GM18508 (cell line): Measurements from ENCODE around the gene NUMBL.
"Not testable (repeated sequence)": the region's sequence is repeated elsewhere in the genome, so short reads cannot be mapped to it uniquely, and the experiment has no call there.

ENCODE experiments used
- ATAC-seq: cut with Tn5 transposase; IDR thresholded peaks from one replicate; pipeline ENCODE4 v1.9.1; 2021; ENCODE audit warnings: moderate number of reproducible peaks; ENCODE audit not compliant: insufficient read depth, unreplicated experiment

NUMBL gene

DNA sequence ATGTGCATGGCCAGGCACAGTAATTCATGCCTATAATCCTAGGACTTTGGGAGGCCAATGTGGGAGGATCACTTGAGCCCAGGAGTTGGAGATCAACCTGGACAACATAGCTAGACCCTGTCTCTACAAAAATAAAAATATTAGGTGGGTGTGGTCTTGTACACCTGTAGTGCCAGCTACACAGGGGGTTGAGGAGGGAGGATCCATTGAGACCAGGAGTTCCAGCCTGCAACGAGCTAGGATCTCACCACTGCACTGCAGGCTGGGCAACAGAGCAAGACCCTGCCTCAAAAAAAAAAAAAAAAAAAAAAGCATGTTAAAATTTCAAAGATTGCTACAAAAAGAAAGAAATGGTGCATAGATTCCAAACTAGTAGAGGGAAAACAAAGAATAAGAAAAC, 52.1 kb downstream of the NUMBL start:
- ATAC-seq, result no peak

DNA sequence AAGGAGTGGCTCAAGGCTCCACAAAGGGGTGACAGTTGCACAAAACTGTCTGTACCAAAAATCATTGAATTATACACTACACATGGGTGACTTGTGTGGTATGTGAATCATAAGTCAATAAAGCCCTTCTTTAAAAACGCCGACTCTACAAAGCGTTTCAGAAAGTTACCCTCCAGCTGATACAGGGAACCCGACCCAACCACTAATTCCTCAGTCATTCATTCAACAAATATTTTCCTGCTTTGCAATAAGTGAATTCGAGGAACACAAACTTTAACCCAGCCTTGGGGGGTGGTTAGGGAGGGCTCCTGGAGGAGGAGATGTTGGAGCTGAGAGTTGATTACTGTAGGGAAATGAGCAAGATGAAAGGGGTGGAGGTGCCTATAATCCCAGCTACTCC, 57.2 kb downstream of the NUMBL start:
- no peak for ATAC-seq

DNA sequence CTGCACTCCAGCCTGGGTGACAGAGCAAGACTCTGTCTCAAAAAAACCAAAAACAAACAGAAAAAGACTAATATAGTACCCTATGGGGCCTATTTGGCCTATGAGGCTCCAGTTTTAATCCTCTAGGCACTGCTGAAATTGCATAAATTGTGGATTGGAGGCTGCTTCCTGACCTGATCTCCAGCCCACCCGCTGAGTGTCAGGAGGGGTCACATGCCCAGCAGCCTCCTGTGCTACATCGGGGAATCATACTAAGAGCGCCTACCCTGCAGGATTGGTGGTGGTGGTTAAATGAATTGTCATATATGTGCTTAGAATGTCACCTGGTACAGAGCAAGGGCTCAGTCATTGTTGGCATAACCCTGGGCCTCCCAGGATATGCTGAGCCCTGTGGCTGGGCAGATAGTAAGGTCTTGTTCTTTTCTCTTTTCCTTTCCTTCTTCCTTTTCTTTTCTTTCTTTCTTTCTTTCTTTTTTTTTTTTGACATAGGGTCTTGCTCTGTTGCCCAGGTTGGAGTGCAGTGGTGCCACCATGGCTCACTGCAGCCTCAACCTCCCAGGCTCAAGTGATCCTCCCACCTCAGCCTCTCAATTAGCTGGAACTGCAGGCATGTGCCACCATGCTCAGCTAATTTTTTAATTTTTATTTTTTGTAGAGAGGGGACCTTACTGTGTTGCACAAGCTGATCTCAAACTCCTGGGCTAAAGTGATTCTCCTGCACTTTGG, 58.0 kb downstream of the NUMBL start:
- no peak for ATAC-seq

DNA sequence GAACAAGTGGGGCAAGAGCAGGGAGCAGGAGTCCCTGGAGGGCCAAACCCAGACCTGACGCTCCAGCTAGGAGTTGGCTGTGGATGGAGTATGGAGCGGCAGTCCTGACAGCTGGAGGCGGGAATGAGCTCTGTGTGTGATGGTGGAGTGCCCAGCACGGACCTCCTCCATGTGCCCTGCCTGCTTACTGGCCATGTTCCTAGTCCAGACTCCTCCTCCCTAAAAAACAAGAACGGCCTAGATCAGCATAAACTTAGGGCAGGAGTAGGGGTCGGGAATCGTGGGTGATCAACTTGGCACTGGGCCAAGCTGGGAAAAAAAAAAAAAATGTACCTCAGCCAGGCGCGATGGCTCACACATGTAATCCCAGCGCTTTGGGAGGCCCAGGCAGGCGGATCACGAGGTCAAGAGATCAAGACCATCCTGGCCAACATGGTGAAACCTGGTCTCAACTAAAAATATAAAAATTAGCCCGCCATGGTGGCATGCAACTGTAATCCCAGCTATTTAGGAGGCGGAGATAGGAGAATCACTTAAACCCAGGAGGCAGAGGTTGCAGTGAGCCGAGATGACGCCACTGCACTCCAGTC, 59.8 kb downstream of the NUMBL start:
- no peak for ATAC-seq

DNA sequence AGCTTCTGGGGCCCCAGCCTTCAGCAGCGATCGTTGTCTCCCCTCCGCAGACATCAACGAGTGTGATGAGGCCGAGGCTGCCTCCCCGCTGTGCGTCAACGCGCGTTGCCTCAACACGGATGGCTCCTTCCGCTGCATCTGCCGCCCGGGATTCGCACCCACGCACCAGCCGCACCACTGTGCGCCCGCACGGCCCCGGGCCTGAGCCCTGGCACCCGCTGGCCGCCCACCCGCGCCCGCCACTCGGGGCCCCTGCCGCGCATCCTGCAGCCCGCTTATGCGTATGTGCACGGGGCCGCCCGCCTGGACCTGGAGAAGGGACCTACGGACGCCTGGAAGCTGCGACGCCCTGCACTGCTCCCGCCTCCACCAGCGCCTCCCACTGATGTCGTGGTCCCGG, 61.1 kb downstream of the NUMBL start:
- ATAC-seq, result no peak

DNA sequence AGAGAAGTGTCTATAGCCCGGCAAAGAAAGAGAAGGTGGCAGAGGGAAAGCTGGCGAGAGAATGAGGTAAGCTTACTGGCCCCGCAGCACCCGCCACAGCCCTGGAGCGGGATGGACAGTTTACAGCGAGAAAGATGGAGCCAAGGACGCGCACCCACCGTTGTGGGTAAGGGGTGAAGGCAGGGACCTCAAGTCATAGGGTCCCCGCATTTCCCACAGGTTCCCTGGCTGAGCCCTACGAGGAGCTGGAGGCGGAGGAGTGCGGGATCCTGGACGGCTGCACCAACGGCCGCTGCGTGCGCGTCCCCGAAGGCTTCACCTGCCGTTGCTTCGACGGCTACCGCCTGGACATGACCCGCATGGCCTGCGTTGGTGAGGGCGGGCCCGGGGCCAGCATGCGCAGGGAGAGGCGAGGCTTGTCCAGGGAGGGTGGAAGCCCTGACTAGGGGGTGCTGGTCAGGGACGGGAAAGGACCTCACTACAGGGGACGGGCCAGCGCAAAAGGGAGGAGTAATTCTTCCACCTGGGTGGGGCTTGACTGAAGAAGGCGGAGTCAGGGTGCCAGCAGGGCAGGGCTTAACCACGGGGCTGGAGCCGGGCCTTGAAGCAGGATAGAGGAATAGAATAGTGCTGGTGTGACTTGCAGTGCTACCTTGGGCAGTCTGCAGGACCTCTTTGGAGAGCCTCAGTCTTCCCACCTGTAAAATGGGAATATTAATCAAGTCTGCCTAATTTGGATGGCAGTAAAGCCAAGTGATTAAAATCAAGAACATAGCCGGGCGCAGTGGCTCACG, 62.8 kb downstream of the NUMBL start:
- ATAC-seq, result no peak

DNA sequence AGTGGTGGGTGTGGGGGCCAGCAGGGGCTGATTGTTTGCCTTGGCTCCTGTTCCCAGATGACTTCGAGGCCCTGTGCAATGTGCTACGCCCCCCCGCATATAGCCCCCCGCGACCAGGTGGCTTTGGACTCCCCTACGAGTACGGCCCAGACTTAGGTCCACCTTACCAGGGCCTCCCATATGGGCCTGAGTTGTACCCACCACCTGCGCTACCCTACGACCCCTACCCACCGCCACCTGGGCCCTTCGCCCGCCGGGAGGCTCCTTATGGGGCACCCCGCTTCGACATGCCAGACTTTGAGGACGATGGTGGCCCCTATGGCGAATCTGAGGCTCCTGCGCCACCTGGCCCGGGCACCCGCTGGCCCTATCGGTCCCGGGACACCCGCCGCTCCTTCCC, 63.5 kb downstream of the NUMBL start:
- no peak for ATAC-seq

DNA sequence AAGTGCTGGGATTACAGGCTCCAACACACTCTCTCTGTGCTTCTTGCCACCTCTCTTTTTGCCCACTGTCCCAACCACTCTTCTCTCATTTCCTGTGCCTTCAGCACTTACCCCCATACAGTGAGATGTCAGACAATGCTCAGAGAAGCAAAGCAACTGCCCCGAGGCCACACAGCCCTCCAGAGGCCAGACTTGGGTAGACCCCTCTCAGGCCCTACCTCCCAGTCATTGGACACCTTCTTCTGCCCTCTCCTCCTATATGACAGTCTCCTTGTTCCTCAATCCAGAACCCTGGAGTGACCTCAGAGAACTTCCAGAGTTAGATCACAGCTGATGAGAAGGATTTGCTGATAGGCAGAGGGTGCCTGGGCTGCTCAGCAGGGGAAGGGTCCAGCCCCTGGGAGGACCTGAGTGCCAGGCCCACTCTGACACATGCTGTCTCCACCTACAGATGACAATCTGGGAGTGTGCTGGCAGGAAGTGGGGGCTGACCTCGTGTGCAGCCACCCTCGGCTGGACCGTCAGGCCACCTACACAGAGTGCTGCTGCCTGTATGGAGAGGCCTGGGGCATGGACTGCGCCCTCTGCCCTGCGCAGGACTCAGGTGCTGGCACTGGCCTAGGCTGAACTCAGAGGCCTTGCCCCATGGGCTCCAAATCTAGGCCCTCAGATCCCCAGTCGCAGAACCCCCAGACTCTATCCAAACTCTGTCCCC, 64.9 kb downstream of the NUMBL start:
- no peak for ATAC-seq

DNA sequence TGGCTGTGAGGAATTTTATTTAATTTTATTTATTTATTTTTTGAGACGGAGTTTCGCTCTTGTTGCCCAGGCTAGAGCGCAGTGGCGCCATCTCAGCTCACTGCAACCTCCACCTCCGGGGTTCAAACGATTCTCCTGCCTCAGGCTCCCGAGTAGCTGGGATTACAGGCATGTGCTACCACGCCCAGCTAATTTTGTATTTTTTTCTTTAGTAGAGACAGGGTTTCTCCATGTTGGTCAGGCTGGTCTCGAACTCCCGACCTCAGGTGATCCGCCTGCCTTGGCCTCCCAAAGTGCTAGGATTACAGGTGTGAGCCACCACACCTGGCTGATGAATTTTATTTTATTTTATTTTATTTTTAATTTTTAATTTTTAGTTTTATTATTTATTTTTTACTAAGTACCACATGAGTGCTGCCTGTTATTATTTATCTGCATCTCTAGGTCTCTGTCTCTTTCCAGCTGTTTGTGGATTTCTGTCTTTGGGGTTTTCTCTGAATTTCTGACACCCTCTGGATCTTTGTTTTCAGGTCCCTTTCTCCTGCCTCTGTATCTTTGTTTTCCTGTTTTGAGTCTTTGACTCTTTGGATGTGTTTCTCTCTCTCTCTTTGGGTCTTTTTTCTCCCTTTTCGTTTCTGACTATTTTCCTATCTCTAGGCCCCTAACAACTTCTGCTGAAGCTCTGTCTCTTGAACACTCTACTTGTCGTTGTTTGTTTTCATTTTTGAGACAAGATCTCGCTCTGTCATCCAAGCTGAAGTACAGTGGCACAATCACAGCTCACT, 65.9 kb downstream of the NUMBL start:
- ATAC-seq, result not testable (repeated sequence)

DNA sequence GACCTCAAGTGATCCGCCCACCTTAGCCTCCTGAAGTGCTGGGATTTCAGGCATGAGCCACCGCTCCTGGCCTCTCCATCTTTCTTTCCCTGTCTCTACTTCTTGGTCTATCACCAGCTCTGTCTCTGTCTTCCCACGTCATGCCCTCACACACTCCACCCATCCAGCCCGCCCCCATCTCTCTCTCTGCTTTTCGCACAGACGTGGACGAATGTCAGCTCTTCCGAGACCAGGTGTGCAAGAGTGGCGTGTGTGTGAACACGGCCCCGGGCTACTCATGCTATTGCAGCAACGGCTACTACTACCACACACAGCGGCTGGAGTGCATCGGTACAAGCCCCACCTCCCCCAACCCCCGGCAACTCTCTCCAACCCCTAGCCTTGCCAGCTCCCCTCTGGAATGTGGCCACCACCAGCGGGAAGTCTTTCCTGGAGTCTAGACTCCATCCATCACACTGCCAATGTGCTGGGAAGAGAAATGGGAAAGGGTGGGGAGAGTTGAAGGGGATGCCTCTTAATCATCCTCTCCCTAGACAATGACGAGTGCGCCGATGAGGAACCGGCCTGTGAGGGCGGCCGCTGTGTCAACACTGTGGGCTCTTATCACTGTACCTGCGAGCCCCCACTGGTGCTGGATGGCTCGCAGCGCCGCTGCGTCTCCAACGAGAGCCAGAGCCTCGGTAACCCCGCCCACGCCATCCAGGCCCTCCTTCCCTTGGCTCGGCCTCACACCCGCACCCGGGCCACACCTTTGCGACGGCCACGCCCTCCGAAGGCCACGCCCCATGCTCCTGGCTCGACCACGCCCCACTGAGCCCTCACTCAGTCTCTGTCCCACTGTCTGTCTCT, 66.8 kb downstream of the NUMBL start:
- no peak for ATAC-seq

DNA sequence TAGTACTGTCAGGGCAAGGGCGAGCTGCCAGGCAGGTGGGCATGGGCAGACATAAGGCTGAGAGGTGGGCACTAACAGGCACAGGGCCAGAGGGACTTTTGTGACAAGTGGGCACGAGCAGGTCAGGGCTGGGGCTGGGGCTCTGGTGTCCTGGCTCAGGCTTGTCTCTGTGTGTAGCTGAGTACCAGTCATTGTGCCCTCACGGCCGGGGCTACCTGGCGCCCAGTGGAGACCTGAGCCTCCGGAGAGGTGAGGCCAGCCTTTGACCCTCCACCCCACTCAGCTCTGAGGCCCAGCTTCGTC, 67.7 kb downstream of the NUMBL start:
- no peak for ATAC-seq

DNA sequence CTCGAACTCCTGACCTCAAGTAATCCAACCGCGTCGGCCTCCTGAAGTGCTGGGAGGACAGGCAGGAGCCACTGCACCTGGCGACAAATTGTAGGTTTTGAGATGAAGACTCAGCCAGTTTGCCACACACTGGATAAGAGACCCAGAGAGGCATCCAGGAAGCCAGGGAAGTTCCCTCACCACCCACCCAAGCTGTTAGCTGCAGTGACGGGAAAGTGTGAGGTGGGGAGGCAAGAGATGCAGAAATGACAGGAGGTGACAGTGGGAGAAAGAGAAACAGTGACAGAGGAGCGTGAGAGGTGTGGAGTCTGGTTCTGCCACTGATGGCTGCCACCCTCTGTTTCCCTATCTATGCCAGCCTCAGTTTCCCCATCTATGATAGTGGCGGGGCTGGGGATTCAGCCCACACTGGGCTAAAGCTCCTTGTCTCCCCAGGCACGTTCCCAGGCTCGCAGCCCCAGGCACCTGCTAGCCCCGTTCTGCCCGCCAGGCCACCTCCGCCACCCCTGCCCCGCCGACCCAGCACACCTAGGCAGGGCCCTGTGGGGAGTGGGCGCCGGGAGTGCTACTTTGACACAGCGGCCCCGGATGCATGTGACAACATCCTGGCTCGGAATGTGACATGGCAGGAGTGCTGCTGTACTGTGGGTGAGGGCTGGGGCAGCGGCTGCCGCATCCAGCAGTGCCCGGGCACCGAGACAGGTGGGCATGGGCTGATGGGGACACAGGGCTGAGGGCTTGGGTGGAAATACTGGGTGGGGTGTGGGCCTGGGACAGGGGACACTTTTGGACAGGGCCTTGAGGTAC, 68.3 kb downstream of the NUMBL start:
- no peak for ATAC-seq

DNA sequence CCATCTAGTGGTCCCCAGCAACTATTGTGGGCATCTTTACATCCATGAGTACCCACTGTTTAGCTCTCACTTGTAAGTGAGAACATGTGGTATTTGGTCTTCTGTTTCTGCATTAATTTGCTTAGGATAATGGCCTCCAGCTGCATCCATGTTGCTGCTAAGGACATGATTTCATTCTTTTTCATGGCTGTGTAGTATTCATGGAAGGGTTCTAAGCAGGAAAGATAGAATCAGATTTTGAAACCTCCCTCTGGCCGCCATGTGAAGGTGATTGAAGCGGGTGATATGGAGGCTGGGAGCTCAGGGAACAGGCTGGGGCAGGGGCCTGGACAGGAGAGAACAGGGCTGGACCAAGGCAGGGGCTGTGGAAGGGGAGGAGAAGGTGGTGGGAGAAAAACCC, 69.2 kb downstream of the NUMBL start:
- no peak for ATAC-seq

DNA sequence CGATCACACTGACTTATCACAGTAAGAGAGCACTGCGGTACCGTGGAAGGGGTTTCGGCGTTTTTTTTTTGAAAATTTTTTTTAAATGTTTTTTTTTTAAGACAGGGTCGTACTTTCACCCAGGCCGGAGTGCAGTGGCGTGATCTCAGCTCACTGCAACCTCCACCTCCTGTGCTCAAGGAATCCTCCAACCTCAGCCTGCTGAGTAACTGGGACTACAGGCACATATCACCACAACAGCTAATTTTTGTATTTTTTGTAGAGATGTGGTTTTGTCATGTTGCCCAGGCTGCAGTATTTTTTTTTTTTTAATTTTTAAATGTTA, 70.3 kb downstream of the NUMBL start:
- ATAC-seq, result no peak

DNA sequence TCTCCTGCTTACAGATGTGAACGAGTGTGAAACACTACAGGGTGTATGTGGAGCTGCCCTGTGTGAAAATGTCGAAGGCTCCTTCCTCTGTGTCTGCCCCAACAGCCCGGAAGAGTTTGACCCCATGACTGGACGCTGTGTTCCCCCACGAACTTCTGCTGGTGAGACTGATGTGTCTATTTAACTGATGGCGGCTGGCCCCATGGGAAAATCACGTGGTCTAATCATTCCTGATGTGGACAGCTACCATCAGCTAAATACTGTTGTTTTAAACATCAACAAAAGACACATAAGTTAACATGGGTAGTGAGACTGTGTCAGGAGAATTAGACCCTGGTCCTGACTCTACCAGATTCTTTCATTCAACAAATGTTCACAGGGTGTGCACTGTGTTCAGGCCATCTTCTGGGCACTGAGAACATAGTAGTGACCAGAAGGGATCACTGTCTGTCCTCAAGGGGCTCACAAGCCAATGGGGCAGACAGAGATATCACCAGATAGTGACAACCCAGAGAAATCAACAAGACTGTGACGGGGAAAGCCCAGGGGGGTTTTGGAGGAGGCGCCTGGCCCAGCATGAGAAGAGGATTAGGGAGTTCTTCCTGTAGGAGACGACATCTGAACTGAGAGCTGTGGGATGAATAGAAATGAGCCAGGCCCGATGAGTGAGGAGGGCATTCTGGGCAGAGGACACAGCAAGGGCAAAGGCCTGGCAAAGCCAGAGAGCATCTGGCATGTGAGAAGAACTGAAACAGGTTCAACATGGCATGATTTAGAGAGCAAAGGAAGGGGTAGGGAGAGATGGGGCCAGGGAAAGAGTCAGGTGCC, 70.9 kb downstream of the NUMBL start:
- ATAC-seq, result no peak

DNA sequence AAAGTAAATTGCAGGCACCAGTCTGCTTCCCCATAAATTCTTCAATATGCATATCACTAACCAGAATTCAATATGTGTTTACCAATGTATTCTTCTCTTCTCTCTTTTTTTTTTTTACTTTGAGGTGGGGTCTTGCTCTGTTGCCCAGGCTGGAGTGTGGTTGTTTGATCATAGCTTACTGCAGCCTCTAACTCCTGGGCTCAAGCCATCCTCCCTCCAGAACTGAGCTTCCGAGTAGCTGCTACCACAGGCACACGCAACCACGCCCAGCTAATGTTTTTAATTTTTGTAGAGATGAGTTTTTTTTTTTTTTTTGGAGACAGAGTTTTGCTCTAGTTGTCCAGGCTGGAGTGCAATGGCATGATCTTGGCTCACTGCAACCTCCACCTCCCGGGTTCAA, 72.5 kb downstream of the NUMBL start:
- ATAC-seq, result no peak

DNA sequence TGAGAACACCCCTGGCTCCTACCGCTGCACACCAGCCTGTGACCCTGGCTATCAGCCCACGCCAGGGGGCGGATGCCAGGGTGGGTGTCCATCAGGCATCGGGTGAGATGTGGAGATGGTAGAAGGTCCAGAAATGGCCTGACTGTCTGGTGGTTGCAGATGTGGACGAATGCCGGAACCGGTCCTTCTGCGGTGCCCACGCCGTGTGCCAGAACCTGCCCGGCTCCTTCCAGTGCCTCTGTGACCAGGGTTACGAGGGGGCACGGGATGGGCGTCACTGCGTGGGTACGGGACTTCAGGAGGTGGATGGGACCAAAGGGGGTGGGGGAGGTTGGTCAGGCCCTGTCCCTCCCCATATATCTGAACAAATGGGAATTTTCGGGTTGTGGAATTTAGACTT, 73.5 kb downstream of the NUMBL start:
- ATAC-seq, result no peak

DNA sequence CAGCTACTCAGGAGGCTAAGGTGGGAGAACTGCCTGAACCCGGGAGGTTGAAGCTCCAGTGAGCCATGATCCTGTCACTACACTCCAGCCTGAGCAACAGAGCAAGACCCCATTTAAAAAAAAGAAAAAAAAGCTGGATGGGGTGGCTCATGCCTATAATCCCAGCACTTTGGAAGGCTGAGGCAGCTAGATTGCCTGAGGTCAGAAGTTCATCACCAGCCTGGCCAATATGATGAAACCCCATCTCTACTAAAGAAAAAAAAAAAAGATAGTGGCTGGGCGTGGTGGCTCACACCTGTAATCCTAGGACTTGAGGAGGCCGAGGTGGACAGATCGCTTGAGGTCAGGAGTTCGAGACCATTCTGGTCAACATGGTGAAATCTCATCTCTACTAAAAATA, 74.3 kb downstream of the NUMBL start:
- no peak for ATAC-seq
